Suprapubic skin (tissue), 4 donors: Measurements from ENCODE around the gene DRD1. TPM values are rescaled to one million over a fixed set of nuclear protein-coding genes. Genes with fewer than 3 reads are reported as not detected.
A peak's percentile ranks its signal among the peaks of the same experiment; 100 is the strongest.

Experiments
- DNase-seq, 2 donors: peaks; one replicate each; pipeline ENCODE4 v3.0.0-alpha.2; 2019; ENCODE audit warnings: low spot score in 2 of 2
- H3K27ac ChIP-seq: fragments of 200-600 bp; sonication (generic); one replicate; pipeline ENCODE4 v1.5.1; 2019
- H3K27me3 ChIP-seq: fragments of 200-600 bp; sonication (generic); one replicate; pipeline ENCODE4 v1.5.1; 2019
- H3K36me3 ChIP-seq: fragments of 200-600 bp; sonication (generic); one replicate; pipeline ENCODE4 v1.5.1; 2019
- H3K4me1 ChIP-seq: fragments of 200-600 bp; sonication (generic); one replicate; pipeline ENCODE4 v1.5.1; 2019
- H3K4me3 ChIP-seq: fragments of 200-600 bp; sonication (generic); one replicate; pipeline ENCODE4 v1.5.1; 2019; ENCODE audit warnings: mild to moderate bottlenecking
- H3K9me3 ChIP-seq: fragments of 200-600 bp; sonication (generic); one replicate; pipeline ENCODE4 v1.5.1; 2019
- CTCF ChIP-seq, 2 donors: fragments of 200-600 bp in 1 of 2; fragments of 450-650 bp in 1 of 2; sonication (generic) in 1 of 2; IDR thresholded peaks; one replicate each; pipeline ENCODE4 v1.5.1; 2016 to 2019; ENCODE audit warnings: antibody characterized with exemption in 2 of 2, mild to moderate bottlenecking in 1 of 2, moderate library complexity in 1 of 2
- EP300 ChIP-seq: sonication (generic); formaldehyde crosslinking; IDR thresholded peaks from one replicate; pipeline ENCODE4 v1.6.1; 2017; ENCODE audit warnings: antibody characterized with exemption
- POLR2A ChIP-seq, 2 donors: fragments of 450-650 bp; IDR thresholded peaks; one replicate each; pipeline ENCODE4 v1.6.1; 2017; ENCODE audit warnings: antibody characterized with exemption in 2 of 2, mild to moderate bottlenecking in 2 of 2, moderate library complexity in 2 of 2
- POLR2AphosphoS5 ChIP-seq, 3 donors: sonication (generic); formaldehyde crosslinking; IDR thresholded peaks; one replicate each; pipeline ENCODE4 v1.6.1; 2017; ENCODE audit warnings: antibody characterized with exemption in 3 of 3
- WGBS: methylation state at CpG from one replicate; pipeline ENCODE4 v1.1.5; 2018; 5-methylcytosine and 5-hydroxymethylcytosine counted together
- total RNA-seq, 4 donors: library from RNA; depleted of rRNA; stranded (reverse); fragments of >200 nt; gene quantifications; one replicate each; pipeline ENCODE4 v1.1.0, GENCODE V29; 2016

DRD1 gene
- total RNA-seq, 4 donors from 2014 or later = 0.42 TPM; not detected in 3

GRCh38 chr5:175468892-175469291 lies 24.9 kb upstream of the DRD1 start:
- no peak for DNase-seq
- no peak for TF ChIP-seq POLR2A (IDR thresholded peaks at IDR 0.05)
- TF ChIP-seq POLR2AphosphoS5 (IDR thresholded peaks at IDR 0.05) = no peak
- no peak for TF ChIP-seq CTCF (IDR thresholded peaks at IDR 0.05)
- TF ChIP-seq EP300 = no peak
- Histone ChIP-seq H3K36me3 (no peaks in the 10 kb centered on the region), H3K4me1 (peaks cover 12% of the 10 kb centered on the region), H3K4me3 (no peak overlapping the region), H3K9me3 (no peaks in the 10 kb centered on the region), H3K27me3 (peaks cover 3% of the 10 kb centered on the region), H3K27ac (no peak overlapping the region)
- WGBS = 98% methylated on average over 1 of the region's 1 CpG

- H3K4me1 ChIP-seq = peaks cover 12% of the 10 kb centered on the region
- no peak for TF ChIP-seq POLR2A (IDR thresholded peaks at IDR 0.05)
- no peak for TF ChIP-seq POLR2AphosphoS5 (IDR thresholded peaks at IDR 0.05)
- no peak for TF ChIP-seq EP300
- TF ChIP-seq CTCF (IDR thresholded peaks at IDR 0.05) = no peak
- 44% methylated on average over 11 of the region's 11 CpGs for WGBS
Observed at GRCh38 chr5:175467983-175468690, 24.2 kb upstream of the DRD1 start.

GRCh38 chr5:175466700-175467318 lies 22.8 kb upstream of the DRD1 start:
- WGBS = 24% methylated on average over 5 of the region's 5 CpGs
- H3K27ac ChIP-seq = peak overlapping the region; percentile 1

More at GRCh38 chr5:175467983-175468690, 24.2 kb upstream of the DRD1 start:
- no peak for DNase-seq
- no peaks in the 10 kb centered on the region for H3K36me3 ChIP-seq
- no peaks in the 10 kb centered on the region for H3K9me3 ChIP-seq
- peaks cover 3% of the 10 kb centered on the region for H3K27me3 ChIP-seq
- no peak overlapping the region for H3K27ac ChIP-seq
- no peak overlapping the region for H3K4me3 ChIP-seq

GRCh38 chr5:175465282-175465681 lies 21.3 kb upstream of the DRD1 start:
- peaks cover 12% of the 10 kb centered on the region for H3K4me1 ChIP-seq
- H3K27ac ChIP-seq = no peak overlapping the region
- peaks cover 1% of the 10 kb centered on the region for H3K27me3 ChIP-seq
- WGBS = 42% methylated on average over 3 of the region's 3 CpGs
- TF ChIP-seq POLR2AphosphoS5 (IDR thresholded peaks at IDR 0.05) = no peak
- TF ChIP-seq CTCF (IDR thresholded peaks at IDR 0.05) = no peak
- TF ChIP-seq POLR2A (IDR thresholded peaks at IDR 0.05) = no peak
- TF ChIP-seq EP300 = no peak
- H3K9me3 ChIP-seq = no peaks in the 10 kb centered on the region
- H3K4me3 ChIP-seq = no peak overlapping the region
- no peak for DNase-seq
- H3K36me3 ChIP-seq = no peaks in the 10 kb centered on the region

More at GRCh38 chr5:175466700-175467318, 22.8 kb upstream of the DRD1 start:
- no peak overlapping the region for H3K4me3 ChIP-seq
- H3K4me1 ChIP-seq = peaks cover 12% of the 10 kb centered on the region
- TF ChIP-seq CTCF (IDR thresholded peaks at IDR 0.05) (no peak), EP300 (no peak), POLR2AphosphoS5 (IDR thresholded peaks at IDR 0.05) (no peak), POLR2A (IDR thresholded peaks at IDR 0.05) (no peak)
- DNase-seq = peak in 1 of 2 donors; percentile 70
- peaks cover 3% of the 10 kb centered on the region for H3K27me3 ChIP-seq
- H3K36me3 ChIP-seq = no peaks in the 10 kb centered on the region
- H3K9me3 ChIP-seq = no peaks in the 10 kb centered on the region

GRCh38 chr5:175464942-175465233 lies 20.9 kb upstream of the DRD1 start:
- Histone ChIP-seq H3K36me3 (no peaks in the 10 kb centered on the region), H3K4me3 (no peak overlapping the region), H3K27me3 (no peaks in the 10 kb centered on the region), H3K9me3 (no peaks in the 10 kb centered on the region), H3K4me1 (peaks cover 12% of the 10 kb centered on the region), H3K27ac (no peak overlapping the region)
- no peak for DNase-seq
- 21% methylated on average over 3 of the region's 3 CpGs for WGBS
- TF ChIP-seq CTCF (IDR thresholded peaks at IDR 0.05) = no peak
- TF ChIP-seq POLR2AphosphoS5 (IDR thresholded peaks at IDR 0.05) = no peak
- TF ChIP-seq POLR2A (IDR thresholded peaks at IDR 0.05) = no peak
- TF ChIP-seq EP300 = no peak
